NCI-H146 treated with DMSO at 0.1 percent for 48 hours (cell line): ENCODE results near the gene PRKCE.

Source experiments
- DNase-seq: peaks from one replicate; lab custom pipeline; 2025; ENCODE audit not compliant: unreplicated experiment; lab: John Stamatoyannopoulos, UW

The PRKCE gene

DNA sequence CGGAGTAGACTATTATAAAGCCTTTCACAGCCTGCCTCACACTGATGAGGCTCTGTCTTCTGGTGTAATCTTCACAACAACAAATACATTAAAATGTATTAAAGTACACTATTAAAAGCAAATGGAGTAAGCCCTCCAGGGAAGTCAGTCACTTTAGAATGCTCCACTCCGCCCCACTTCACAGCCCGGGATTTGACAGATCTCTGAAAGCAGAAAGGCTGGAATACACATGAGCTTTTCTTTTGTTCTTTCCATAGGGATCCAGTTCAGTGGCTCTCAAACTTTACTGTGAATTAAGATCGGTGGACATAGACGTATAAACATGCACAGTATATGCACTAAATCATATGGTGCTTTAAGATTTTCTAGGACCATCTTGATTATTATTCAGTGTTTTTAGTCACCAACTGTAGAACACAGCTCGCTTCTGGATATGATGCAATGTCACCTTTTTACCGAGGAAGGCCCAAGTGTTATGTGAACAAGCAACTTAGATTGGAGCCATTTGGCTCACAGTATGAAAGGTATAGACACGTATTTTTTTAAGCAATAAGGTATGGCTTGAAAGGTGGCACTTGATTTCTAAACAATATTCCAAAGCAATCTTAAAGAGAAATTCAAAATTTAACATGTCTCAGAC is 151.1 kb downstream of the PRKCE start:
- no peak for DNase-seq

DNA sequence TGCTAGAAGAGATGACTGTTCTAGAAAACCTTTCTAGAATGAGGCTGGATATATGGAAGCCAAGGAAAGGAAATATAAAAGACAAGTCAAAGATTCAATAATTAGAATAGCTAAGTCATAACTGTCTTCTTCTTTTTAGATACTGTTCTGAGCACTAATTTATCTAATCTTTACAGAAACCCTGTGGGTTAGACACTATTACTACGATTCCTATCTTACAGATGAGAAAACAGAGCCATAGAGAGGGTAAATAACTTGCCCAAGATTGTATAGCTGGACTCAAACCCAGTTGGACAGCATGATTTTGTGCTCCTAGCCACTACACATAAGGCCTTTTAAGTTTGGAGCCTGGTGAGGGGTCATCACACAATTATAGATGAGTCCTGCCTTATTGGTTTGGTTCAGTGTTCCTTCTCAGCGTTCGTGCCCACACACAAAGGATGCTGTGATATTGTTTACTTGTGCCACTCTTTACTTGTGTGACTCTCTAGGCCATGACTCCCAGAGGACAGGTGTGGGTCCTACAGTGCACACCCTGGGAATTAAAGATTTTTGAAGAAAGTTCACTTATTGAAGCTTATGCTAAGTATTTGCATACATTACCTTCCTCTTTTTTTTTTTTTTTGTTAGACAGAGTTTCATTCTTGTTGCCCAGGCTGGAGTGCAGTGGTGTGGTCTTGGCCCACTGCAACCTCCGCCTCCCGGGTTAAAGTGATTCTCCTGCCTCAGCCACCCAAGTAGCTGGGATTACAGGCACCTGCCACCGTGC is 153.7 kb downstream of the PRKCE start:
- no peak for DNase-seq

DNA sequence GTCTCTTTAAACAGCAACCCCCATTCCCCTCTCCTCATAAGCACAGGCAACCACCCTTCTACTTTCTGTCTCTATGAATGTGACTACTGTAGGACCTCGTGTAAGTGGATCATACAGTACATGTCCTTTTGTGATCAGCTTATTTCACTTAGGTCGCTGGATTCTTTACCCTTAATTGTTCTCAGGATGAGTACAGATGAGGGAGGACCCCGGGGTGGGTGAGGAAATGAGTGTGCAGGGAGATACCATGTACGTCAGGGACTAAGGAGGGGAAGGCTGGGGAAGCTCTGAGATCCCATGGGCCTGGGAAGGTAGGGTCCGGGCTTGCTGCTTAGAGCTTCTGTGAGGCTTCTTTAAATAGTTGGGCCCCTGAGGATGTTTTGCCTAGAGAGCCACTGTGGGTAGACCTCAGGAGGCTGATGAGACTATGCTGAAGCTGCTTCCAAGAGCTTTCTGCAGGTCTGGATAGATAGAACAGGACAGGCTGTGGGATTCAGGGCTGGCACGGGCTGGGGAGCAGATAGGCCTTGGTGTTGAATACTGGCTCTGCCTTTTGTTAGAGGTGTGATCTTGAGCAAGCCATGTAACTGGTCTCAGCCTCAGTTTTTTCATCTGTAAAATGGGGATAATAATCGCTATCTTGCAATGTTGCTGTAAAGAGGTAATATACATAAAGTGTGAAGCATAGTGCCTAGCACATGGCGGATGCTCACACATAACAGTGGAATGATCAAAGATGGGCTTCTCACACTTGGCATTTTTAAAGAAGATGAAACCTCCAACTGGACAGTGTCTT is 155.3 kb downstream of the PRKCE start:
- no peak for DNase-seq

DNA sequence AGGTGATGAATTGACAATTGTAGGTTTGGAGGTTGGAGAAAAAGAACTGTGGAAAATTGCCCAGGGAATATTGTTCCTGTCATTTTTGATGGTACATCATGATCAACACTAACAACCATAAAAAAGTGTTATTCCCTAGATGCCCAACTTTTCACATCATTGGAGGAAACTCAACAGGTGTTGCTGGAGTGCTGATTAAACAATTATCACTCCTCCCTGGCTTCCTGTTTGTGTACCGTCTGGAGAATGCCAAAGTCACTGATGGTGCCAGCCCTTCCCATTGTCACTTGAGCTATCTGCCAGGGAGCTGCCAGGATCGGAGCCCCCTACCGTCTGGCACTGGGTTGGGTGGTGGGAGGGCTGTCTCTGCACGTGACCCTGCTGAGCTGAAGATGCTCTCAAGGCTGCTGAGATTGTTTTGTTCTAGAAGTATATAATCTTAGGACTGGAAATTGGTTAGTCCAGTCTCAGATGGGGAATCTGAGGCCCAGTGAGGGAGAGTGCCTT is 156.9 kb downstream of the PRKCE start:
- DNase-seq, result no peak

DNA sequence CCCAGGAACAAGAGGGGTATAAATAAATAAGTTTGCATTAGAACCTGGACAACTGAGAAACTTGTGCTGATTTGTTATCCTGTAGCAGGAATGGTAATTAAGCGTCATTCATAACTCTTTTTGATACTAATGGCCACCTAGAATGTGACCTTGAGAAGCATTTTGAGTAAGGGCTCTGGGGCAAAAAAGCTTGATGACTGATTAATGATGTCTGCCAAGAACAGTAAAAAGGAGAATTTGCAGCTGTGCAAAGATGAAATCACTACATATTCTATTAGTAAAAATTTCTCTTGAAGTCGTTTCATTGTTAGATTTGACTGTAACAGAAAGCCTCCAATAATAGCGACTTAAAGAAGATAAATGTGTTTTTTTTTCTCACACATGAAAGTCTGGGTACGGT is 157.7 kb downstream of the PRKCE start:
- no peak for DNase-seq

DNA sequence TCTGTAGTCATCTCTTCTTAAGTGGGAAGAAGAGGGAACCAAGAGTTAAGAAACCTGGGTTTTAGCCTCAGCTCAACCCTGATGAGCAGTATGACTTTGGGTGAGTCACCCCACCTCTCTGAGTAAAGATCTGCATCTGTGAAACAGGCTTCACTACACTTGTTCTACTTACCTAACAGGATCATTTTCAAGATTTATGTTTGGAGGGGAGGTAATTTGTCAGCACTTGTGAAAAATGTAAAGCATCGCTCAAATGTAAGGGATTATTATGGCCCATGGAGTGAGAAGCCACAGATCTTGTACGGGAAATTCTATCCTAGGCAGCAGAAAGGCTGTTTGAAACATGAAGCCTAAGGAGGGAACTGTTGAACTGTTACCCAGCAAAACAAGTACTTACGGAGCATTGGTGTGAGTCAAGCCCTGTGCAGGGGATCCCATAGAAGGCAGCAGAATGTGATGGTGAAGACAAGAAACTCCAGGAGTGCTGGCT is 160.6 kb downstream of the PRKCE start:
- DNase-seq, result no peak

DNA sequence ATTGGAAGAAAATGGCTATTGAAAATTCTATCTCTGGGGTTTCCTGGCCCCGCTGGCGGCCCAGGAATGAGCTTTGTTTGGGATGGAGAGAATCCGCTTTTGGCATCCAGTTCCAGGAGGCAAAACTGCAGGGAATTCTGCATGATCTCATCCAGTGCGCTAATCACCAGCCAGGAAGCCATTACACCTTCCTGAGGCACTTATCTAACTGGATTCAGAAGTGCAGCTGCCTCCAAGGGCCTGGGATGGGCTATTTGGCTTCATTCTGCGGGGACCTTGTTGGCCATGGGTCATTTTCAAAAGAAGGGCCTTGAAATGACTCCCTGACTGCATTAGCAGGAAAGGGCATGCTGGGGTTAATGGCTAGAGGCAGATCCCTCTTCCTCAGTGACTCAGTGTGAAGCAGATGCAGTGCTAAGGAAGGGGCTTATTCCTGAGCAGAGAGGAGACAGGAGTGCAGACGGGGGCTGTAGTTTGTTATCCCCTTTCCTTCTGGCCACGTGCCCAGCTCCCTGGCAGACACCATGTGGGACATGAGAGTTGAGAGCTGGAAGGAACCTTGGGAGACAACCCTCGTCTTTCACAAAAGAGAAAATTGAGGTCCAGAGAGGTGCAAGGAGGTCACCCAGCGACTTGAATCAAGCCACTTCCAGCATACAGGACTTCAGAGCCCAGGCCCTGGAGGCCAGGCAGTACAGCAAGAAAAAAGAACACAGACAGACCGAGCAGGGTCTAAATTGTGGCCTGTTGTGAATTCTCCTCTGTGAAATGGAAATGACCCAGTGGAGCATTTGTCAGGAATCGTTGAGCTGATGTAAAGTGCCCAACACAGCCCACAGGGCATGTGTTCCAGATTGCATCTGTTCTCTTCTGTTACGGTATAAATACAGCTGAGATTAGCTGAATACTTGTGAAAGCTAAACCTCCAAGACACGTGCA is 161.8 kb downstream of the PRKCE start:
- no peak for DNase-seq

DNA sequence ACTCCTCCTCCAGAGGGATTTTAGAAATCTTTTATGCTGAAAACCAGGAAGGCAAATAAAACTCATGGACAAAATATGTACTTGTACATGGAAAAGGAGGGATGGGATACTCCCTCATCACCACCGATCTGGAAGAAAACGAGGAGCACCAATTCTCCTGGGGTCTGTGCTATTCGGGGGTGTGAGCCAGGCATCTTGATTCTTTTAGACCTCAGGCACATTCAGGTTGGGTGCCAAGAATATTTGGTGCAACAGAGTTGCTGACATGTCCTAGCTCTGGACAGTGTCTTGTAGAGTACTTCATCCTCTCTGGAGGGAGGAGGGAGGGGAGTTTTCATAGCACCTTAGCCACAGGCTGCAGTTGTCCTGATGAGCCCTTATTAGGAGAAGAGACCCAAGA is 163.0 kb downstream of the PRKCE start:
- no peak for DNase-seq

DNA sequence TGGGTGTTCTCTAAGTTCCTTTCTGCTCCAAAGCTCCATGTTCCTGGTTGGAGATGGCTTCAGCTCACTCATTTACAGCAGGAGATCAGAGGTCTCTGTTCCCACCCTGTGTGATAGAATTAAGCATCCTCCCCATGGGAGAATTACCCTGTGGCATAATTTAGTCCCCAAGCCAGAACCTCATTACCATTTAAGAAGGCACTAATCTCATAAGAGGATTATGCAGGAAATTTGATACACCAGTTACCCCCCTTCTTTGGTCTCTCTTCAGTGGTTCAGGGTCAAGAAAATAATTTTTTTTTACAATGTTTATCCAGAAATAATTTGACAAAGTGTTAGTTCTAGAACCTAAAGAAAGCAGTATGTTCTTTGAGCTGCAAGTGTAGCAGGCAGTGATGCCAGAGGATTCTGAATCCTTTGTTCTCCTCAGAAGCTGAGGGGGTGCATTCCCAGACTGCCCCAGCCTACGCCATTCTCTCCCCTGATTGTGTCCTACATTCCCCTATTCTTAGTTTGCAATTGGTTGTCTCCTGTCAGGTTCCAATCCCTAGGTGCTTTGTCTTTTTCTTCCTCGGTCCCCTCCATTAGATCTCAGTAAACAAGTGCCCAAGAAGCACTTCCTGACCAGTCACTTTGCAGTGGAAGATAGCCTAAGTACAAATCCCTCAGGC is 163.6 kb downstream of the PRKCE start:
- DNase-seq, result peak; percentile 50

DNA sequence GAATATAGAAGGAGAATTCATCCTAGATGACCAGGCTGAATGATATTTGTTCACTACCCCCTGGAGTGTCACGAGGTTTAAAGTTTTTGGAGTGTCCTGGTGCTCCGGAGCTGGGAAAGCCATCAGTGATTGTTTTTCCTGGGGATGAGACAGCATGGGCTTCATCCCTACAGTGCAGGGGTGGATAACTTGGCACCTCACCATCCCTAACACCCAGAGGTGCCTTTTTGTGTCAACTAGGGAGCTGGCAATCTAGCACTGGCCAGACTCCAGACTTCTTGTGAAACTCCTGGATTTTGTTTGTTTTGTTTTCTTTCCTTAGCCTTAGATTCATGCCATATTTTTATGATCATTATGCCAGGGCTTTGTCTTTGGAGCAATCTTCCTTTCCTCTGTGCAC is 164.8 kb downstream of the PRKCE start:
- no peak for DNase-seq

DNA sequence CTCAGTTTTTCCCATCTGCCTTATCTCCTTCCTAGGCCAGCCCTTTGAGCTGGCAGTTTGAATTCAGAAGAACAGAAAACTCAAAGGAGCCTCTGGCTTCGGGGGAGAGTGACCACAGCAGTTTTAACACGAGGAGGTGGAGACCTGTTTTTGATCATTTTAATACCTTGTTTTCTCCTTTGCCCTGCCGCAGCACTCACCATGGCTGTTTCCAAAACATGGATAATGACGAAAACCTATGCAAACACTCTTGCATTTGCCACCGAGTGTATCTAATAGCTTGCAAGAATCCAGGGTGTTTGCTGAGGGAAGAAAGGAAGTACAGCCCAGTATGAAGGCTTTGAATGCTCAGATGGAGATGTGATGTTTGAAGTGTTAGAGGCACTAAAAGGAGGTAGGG is 167.1 kb downstream of the PRKCE start:
- DNase-seq, result no peak

DNA sequence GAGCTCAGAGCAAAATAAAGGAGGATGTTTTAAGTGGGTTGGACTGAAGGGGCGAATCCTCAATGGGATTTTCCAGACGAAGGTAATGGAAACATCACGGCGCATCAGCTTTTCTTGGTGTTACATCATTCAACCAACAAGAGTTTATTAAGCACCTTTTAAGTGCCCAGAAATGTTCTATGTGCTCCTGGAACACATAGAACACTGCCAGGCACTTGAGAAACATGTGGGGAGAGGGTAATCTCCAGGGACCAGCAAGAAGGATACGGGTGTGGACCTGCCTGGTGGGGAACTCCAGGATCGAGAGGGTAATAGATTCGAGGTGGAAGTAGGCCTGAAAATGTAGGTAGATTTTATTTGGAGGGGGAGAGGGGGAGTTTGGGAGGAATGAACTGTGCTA is 168.6 kb downstream of the PRKCE start:
- no peak for DNase-seq

DNA sequence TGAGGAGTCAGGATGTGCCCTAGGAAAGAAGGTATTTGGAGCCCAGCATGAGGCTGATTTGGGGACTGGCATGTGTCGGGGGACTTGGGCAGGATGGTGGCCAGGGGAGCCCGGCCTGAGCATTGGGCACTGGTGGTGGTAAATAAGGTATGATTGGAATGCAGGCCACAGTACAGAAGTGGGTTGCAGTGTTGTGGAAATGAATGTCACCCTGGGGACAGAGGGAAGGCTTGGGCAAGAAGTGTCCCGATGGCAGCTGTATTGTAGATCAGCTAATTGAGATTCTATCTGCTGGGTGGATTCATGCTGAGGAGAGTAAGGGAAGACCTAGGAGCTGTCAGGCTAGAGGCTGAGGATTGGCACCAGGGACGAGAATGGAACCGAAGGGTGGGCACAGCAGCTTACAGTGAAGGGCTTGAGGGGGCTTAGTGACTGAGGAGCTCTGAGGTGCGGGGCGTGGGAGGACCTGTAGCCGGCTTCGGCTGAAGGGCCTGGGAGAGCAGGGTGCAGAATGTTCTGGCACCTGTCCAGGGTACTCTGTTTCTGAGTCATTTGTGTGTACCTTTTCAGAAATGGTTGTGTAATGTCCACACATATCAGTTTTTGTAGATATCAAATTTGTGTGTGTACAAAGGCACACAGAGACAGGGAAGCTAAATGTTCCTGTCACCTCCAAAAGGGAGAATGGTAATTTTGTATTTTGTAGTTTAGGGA is 170.2 kb downstream of the PRKCE start:
- DNase-seq, result no peak

DNA sequence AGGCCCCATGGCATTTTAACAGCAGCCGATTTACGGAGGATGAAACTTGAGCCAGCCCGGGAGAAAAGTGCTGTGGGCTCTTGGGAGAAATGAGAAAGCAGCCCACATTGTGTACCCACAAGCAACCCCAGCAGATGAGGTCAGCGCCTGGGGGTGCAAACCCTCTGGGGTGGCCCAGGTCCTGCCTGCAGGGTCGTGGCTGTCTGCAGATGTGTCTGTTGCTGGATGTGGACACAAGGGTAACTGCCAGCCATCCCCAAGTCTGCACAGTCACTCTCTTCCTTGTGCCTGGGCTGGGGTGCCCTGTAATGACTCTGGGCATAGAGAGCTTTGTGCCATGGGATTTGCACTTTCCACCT is 170.8 kb downstream of the PRKCE start:
- DNase-seq, result no peak

DNA sequence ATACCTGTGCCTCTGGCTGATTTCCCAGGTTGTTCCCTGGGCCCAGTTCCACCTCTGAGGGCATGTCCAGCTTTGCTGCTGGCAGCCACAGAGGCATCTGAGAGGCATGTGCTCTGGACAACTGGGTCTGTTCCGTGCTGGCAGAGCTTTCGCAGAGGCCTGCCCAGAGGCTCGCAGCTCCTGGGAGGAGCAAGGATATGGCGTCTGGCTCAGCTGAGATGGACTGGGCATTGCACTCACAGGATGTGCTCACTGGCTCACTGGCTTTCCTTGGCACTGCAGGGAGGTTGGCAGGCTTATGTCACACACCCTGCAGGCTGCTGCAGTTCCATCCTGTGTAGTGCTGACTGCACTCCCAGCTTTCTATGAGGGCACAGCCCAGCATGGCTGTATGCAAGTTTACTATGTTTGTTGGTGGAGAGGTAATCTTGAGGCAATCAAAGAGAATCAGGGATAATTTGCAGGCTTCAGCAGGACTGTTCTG is 172.3 kb downstream of the PRKCE start:
- no peak for DNase-seq

DNA sequence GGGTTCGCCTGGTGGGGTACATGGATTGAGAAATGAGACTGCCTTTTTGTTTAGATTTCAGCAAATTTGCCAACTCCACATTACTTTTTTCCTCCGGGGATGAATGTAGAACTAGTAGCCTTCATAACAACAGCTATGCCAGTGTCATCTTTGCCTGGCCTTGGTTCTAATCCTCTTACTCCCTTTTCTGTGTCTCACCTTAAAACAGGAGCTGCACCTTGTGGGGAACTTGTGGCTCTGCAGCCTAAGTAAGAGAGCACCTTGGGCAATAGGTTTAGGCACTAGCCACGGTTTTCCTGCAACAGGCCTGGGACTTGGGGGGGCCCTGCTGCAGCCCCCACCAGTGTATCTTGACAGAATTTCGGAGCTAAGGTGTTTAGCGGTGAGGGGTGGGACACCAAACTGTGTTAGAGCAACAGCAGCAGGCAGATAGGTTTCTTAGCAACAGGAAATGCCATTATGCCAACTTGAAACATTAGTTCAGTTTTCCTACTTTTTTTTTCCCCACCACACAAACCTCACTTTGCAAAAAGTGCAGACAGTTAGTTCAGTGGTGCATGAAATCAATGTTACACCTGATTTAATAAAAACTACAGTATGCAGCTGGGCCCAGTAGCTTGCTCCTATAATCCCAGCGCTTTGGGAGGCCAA is 173.7 kb downstream of the PRKCE start:
- no peak for DNase-seq

DNA sequence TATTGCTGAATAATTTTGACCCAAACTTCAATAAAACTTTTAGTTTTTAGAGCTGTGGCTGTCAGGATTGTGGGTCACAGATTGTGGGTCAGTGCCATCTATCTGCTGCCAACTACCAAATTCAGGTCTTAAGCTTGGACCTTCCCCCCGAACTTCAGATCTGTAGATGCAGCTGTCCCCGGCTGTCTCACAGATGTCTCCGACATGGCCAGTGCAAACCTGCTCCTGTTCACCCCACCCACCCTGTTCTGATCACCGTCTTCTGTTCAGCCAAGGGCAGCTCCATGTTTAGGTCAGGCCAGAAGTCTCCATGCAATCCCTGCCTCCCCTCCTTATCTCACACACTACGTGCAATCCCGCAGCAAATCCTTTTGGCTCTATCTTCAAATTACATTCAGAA is 175.0 kb downstream of the PRKCE start:
- DNase-seq, result no peak

DNA sequence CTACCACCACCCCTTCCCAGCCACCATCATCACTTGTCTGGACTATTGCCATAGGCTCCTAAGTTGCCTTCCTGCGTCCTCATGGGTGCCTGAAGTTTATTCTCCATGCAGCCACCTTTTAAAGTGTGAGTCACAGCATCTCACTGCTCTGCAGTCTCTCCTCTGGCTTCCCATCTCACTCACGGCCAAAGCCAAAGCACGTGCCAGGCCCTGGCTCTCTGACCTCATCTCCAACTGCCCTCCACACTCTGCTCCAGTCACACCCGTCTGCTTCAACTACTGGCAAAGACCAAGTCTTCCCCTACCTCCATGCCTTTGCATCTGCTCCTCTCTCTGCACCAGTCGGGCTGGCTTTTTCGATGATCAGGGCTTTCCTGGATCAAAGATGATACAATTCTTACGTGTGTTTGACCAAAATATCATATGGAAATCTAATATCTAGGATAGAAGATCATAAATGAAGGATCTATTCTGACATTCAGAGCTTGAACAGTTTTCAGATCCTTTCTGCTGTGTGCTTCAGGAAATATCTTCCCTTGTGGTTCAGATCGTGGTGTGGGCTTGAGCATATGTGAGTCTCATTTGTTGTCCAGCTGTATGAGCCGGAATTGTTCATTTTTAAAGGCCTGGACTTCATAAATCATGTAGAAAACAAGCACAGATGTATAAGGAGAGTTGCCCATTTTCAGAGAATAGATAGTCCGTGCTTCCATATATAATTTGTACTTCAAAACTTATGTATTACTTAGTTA is 175.6 kb downstream of the PRKCE start:
- DNase-seq, result no peak
